NCI-H510A treated with DMSO at 0.1 percent for 48 hours (cell line): ENCODE results near the gene EGR4.

ENCODE experiments used
- DNase-seq: peaks from one replicate; lab custom pipeline; 2025; lab: John Stamatoyannopoulos, UW

Gene EGR4

DNA sequence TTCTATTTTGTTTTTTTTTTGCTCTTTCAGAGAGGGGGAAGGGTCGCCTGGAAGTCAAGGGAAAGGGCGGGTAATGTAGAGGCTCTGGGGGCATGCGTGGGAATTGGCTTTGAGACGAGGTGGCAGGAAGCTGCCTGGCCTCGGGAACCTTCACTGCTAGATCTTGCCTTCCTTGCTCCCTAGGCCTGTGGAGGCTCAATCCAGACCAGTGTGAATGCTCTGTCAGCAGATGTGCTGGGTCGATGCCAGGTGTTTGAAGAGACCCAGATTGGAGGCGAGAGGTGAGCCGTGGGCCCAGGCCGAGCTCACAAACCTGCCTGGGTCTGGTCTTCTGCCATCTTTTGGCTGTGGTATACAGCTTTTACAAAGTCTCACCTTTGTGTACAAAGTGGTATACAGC is 43.7 kb downstream of the EGR4 start:
- DNase-seq: no peak

DNA sequence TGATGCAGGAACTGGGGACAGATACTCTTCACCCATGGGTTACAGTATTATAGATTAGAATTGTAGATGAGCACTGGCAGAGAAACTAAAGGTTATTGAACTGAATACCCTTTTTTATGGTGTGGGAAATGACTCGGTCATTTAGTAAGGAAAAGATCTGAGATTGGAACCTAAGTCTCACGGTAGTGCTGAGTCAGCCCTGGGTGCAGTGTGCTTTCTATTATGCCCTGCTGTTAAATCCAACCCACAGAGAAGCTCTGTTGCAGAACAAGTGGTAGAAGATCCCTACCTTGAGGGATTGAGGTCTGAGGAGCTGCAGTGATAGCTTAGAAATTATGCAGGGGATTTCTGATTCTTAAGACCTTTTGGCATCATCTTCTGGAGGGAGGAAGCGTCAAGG is 46.5 kb downstream of the EGR4 start:
- no peak for DNase-seq

DNA sequence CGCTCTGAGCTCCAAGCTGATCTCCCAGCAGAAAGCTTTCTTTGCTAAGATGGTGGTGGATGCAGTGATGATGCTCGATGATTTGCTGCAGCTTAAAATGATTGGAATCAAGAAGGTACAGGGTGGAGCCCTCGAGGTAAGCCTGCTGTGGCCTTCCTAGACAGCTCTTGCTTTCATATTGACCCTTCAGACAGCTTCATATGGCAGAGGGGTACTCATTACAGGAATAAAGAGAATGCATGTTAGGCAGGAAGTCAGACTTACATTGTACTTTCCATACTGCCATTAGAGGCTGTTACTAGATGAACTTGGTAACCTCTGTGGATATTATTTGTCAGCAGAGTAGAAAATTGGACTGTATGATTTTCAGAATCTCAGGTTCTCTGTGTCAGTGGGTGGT is 48.8 kb downstream of the EGR4 start:
- DNase-seq: no peak

DNA sequence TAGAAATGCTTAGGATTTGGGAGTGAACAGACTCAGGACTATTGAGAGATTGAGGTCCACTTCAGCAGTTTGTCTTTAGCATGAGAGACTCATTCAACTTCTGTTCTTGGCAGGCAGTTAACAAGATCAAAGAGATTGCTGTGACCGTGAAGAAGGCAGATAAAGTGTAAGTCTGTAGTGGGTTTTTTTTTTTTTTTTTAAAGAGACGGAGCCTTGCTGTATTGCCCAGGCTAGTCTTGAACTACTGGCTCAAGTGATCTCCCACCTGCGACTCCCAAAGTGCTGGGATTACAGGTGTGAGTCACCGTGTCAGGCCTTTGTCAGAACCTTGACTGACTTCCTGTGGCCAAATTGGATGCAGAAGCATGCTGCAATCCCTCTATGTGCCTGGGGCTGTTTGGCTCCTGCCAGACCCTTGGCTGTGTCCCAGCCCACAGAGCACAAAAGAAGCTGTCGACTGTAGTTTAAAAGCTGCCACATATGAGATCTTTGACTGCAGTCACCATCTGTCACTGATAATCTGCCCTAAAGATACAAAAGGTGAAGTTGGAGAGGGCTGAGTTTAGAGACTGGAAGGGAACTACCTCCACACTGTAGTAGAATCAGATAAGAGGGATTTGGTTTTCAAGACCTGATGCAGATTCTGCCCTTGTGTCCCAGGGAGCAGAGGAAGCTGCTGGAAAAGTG is 49.3 kb downstream of the EGR4 start:
- no peak for DNase-seq
